ENCODE measurements around the gene TK1.
"Not testable (repeated sequence)": the region's sequence is repeated elsewhere in the genome, so short reads cannot be mapped to it uniquely, and the experiment has no call there.

TK1 gene

GRCh38 chr17:78147315-78147998 lies 39.4 kb downstream of the TK1 start:
- peak; percentile 78 for DNase-seq

GRCh38 chr17:78146881-78147280 lies 40.0 kb downstream of the TK1 start:
- no peak for DNase-seq

GRCh38 chr17:78146471-78146869 lies 40.4 kb downstream of the TK1 start:
- no peak for DNase-seq

DNA sequence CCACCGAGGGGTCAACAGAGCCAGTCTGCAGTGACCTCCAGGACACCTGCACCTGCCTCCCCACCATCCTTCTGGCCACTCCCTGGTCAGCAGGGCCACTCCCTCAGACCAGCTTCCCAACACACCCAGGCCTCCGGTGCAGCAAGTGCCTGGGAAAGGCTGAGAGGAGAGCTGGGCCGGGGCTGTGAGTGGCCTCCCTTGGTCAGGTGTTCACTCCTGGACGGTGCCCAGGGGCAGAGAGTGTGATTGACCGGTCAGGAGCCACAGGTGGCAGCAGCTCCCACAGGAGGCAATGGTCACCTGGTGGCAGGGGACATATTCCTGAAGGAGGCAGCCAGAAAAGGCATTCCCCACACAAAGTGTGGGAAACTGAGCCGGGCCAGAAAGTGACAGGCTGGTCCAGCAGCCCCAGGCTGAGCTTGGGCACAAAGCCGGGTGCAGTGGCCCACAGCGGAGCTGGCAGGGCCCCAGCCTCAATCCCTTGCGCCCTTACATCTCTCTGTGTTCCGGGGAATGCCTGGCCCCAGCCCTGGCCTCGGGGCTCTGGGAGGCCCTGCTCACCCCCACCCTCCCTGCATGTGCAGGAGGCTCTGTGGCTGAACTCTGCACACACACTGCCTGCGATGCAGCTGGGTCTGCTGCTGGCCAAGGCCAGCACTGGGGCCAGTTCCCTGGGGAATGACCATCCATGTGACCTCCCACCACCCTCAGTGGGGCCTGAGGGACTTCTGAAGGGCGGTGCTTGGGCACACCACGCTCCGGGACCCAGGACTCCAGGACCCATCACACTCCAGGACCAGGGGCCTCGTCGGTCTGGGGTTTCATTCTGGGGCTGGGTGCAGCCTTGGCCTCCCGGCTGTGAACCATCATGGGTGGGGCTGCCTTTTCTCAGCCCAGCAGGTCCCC lies 41.9 kb downstream of the TK1 start:
- DNase-seq = no peak

- DNase-seq = peak; percentile 74
Measured at GRCh38 chr17:78144147-78144719, 42.6 kb downstream of the TK1 start.

GRCh38 chr17:78143214-78144146 lies 43.4 kb downstream of the TK1 start:
- DNase-seq = no peak

- no peak for DNase-seq
Measured at GRCh38 chr17:78142119-78142861, 44.6 kb downstream of the TK1 start.

DNA sequence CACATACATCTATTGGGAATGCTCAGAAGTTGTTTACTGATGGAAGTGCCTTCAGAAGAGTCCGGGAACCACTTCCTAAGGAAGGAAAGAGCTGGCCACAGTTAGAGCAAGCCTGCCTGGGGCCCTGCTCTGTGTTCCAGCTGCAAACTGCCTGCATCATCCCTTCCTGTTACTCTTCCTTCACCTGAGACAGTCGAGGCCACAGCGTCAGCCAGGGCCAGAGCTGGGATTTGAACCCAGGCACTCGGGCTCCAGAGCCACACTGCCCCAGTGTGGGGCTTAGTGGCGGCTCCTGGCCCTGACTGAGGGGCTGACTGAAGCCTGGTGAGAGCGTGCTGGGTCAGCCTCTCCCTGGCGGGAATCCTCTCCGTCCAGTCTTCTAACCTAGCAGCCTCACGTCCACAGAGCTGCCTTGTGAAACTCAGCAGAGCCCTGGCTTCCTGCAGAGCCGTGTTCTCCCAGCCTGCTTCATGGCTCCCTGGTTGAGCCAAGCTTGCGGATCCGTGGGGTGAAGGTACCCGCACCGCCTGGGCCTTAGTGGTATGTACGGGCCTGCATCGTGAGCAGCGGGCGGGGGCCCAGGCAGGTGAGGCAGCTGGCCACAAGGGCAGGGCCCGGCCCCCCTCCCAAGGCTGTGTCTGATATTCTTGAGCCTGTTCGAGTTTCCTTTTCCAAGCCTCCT lies 45.3 kb downstream of the TK1 start:
- no peak for DNase-seq

DNA sequence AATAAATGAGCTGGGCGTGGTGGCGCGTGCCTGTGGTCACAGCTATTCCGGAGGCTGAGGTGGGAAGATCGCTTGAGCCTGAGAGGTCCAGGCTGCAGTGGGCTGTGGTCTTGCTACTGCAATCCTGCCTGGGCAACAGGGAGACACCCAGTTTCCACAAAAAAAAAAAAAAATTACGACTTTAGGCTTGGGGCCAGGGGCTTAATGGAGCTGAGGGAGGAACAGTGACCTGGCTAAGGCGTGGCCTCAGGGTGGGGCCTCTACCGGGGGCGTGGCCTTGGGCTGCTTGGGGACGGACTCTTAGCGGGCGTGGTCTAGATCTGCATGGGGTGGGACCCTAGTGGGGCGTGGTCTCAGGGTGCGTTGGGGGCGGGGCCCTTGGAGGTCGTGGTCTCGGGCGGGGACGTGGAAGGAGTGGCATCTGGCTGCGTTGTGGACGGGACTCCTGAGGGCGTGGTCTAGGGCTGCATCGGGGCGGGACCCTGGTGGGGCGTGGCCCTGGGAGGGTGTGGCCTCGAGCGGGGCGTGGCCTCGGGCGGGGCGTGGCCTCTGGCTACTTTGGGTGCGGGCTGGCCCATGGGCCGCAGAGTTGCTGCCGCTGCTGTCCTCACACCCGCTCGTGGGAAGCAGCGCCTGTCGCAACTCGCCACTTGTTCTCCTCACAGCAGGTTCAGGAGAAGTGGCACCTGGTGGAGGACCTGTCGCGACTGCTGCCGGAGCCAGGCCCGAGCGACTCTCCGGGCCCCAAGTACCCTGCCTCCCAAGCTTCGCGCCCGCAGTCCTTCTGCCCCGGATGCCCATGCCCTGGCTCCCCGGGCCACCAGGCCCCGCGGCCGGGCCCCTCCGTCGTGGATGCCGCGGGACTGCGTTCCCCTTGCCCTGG lies 46.4 kb downstream of the TK1 start:
- peak; percentile 97 for DNase-seq

GRCh38 chr17:78139861-78140168 lies 47.0 kb downstream of the TK1 start:
- DNase-seq = not testable (repeated sequence)

GRCh38 chr17:78138204-78139060 lies 48.4 kb downstream of the TK1 start:
- no peak for DNase-seq

- peak; percentile 48 for DNase-seq
Measured at GRCh38 chr17:78137392-78138203, 49.3 kb downstream of the TK1 start.

GRCh38 chr17:78135858-78136500 lies 50.9 kb downstream of the TK1 start:
- DNase-seq = no peak

DNA sequence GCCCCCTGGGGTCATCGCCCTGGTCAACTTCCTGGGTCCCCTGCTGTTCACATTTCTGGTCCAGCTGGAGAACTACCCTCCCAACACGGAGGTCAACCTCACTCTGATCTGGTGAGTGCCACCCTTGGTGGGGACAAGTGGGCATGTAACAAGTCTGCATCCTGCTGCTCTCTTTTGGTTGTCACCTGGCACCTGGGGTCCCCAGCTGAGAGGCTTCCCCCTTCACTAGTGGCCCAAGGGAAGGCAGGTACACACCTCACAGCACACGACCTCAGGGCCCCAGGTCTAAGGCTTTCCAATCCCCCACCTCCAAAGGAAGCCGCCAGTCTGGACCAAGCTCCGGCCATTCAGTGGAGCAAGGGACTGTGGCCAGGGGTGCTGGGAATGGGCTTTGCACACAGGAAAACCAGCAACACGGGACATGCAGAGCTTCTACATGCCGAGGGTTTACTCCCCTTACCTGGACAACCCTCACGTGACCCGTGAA lies 51.9 kb downstream of the TK1 start:
- DNase-seq = no peak

- peak; percentile 86 for DNase-seq
Measured at GRCh38 chr17:78133971-78134898, 52.6 kb downstream of the TK1 start.

GRCh38 chr17:78133179-78133951 lies 53.5 kb downstream of the TK1 start:
- DNase-seq = no peak

All from CD4-positive, alpha-beta T cell treated with Interleukin-15 for 1 hour (primary cell).